NT2/D1 (cell line): ENCODE results near the gene IL1R2.

ENCODE experiments used
- YY1 ChIP-seq: IDR thresholded peaks from 2 replicates; pipeline ENCODE4 v1.6.1; 2011; ENCODE audit not compliant: insufficient read length, insufficient read depth
- ZNF274 ChIP-seq: IDR thresholded peaks from 2 replicates; pipeline ENCODE4 v1.6.1; 2011; ENCODE audit warnings: mild to moderate bottlenecking, low read depth, low read length

DNA sequence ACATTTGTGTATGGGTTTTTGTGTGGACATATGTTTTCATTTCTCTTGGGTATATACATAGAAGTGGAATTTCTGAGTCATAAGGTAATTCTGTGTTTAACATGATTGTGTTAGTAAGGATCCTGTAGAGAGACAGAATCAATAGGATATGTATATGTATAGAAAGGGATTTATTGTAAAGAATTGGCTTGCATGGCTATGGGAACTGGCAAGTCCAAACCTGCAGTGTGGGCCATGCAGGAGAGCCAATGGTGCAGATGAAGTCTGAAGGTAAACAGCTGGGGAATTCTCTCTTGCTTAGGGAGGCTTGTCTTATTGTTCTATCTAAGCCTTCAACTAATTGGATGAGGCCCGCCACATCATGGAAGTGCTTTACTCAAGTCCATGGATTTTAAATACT lies 39.2 kb upstream of the IL1R2 start:
- TF ChIP-seq YY1 (no peak), ZNF274 (no peak)
